Mucosa of stomach (tissue), 1 donor: Measurements from ENCODE around the gene AWAT1.
"Not testable (repeated sequence)": the region's sequence is repeated elsewhere in the genome, so short reads cannot be mapped to it uniquely, and the experiment has no call there.

ENCODE experiments used
- H3K27me3 ChIP-seq: one replicate; pipeline ENCODE4 v1.7.0; 2013; ENCODE audit warnings: mild to moderate bottlenecking, low read length; ENCODE audit not compliant: control insufficient read depth, insufficient read depth
- H3K36me3 ChIP-seq: one replicate; pipeline ENCODE4 v1.7.0; 2013; ENCODE audit warnings: low read length; ENCODE audit not compliant: control insufficient read depth, insufficient read depth
- H3K4me1 ChIP-seq: one replicate; pipeline ENCODE4 v1.7.0; 2013; ENCODE audit warnings: mild to moderate bottlenecking, low read length; ENCODE audit not compliant: control insufficient read depth, insufficient read depth
- H3K4me3 ChIP-seq: one replicate; pipeline ENCODE4 v1.7.0; 2013; ENCODE audit warnings: low read length
- H3K9ac ChIP-seq: one replicate; pipeline ENCODE4 v1.7.0; 2013; ENCODE audit warnings: mild to moderate bottlenecking, low read length, moderate library complexity
- H3K9me3 ChIP-seq: one replicate; pipeline ENCODE4 v1.7.0; 2013; ENCODE audit warnings: mild to moderate bottlenecking, low read length, moderate library complexity; ENCODE audit not compliant: control insufficient read depth
- donor health status: Pancreatic carcinoma.

AWAT1 gene

DNA sequence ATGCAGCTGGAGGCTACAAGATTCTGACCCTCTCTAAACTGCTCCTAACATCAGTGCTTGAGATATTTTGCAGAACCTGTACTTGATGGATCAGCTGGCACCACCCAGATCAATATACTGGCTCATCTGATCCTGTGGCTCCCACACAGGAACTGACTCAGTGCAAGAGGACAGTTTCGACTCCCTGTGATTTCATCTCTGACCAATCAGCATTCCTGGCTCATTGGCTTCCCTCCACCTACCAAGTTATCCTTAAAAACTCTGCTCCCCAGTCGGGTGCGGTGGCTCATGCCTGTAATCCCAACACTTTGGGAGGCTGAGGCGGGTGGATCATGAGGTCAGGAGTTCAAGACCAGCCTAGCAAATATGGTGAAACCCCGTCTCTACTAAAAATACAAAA, 9.1 kb downstream of the AWAT1 start:
- H3K4me1 ChIP-seq, H3K9me3 ChIP-seq, H3K27me3 ChIP-seq, H3K9ac ChIP-seq, H3K4me3 ChIP-seq, H3K36me3 ChIP-seq: not testable (repeated sequence)

DNA sequence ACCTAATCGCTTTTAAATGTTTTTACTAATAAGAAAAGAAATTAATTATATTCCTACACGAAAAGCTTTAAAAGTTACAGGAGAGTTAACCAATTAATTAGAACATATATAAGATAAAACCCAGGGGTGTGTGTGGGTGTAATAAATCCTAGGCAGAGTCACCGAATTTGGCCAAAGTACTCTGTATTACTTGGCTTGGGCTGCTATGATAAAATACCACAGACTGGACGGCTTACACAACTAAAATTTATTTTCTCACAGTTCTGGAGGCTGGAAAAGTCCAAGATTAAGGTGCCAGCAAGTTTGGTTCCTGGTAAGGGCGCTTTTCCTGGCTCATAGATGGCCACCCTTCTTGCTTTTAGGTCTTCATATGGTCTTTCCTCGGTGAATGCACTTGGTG, 10.4 kb downstream of the AWAT1 start:
- Histone ChIP-seq H3K9ac (no peak overlapping the region), H3K9me3 (no peaks in the 10 kb centered on the region)

DNA sequence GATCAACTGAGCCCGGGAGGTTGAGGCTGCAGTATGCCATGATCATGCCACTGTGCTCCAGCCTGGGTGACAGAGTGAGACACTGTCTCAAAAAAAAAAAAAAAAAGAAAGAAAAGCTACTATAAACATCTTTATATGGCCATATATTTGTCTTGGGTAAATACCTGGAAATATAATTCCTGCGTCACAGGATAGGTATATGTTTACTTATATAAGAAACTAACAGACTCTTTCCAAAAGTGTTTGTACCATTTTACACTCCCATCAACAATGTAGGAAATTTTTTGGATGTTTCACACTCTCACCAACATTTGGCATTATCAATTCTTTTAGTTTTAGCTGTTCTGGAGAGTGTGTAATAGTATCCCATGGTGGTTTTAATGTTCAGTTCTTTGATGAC, 12.8 kb downstream of the AWAT1 start:
- H3K4me3 ChIP-seq, result no peak overlapping the region
- no peak overlapping the region for H3K9ac ChIP-seq
- H3K4me1 ChIP-seq, result no peaks in the 10 kb centered on the region
- H3K9me3 ChIP-seq, result no peaks in the 10 kb centered on the region
- no peaks in the 10 kb centered on the region for H3K36me3 ChIP-seq
- no peaks in the 10 kb centered on the region for H3K27me3 ChIP-seq

More for the DNA sequence above, 10.4 kb downstream of the AWAT1 start:
- Histone ChIP-seq H3K4me1 (no peaks in the 10 kb centered on the region), H3K36me3 (no peaks in the 10 kb centered on the region), H3K4me3 (no peak overlapping the region), H3K27me3 (no peaks in the 10 kb centered on the region)

GRCh38 chrX:70252491-70252890, 18.0 kb downstream of the AWAT1 start:
- H3K9me3 ChIP-seq, result no peaks in the 10 kb centered on the region
- H3K4me3 ChIP-seq, result no peak overlapping the region
- no peaks in the 10 kb centered on the region for H3K27me3 ChIP-seq
- H3K36me3 ChIP-seq, result no peaks in the 10 kb centered on the region
- no peaks in the 10 kb centered on the region for H3K4me1 ChIP-seq
- no peak overlapping the region for H3K9ac ChIP-seq

DNA sequence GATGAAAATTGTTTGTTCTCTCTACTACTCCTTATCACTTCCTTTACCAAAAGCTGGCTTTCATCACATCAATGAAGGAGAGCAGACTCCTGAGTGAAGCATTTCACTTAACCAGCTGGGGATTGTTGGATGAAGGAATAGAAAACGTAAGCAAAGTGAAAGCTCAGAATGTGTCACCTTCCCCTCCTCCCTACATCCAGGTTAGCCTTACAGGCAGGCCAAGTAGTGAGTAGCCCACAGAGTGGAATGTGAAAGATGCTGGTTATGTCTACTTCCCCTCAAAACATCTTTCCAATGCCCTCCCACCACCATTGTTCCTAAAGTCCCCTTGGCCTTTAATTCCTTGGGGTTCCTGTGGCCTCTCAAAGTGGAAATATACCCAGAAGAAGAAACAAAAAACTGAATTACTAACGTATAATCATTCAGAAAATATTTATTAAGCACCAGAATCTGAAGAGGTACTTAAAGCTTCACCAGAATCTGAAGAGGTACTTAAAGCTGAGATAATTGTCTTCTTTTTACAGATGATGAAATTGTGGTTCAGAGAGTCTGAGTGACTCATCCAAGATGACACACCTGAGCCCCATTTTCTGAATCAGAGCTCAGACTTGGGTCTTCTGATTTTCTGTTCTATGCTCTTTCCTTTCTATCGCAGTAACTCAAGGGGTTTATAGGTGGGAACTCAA, 19.1 kb downstream of the AWAT1 start:
- Histone ChIP-seq H3K4me1 (no peaks in the 10 kb centered on the region), H3K4me3 (no peak overlapping the region), H3K36me3 (no peaks in the 10 kb centered on the region), H3K9ac (no peak overlapping the region), H3K9me3 (no peaks in the 10 kb centered on the region), H3K27me3 (no peaks in the 10 kb centered on the region)

DNA sequence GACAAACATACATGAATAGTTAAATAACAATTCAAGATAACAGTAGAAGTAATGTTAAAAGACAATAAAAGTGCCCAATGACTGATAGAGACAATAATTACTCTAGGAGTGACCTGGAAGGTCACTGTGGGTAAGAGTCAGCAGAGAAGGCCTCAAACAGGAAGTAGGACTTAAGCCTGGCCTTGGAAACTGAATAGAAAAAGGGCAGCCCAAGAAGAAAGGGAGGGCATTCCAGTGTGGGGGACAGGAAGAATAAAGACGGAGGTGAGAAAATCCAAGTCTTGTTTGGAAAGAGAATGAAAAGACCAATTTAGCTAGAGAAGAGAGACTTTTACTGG, 19.6 kb downstream of the AWAT1 start:
- H3K4me1 ChIP-seq, result no peaks in the 10 kb centered on the region
- H3K9me3 ChIP-seq, result no peaks in the 10 kb centered on the region
- H3K36me3 ChIP-seq, result no peaks in the 10 kb centered on the region
- no peaks in the 10 kb centered on the region for H3K27me3 ChIP-seq
- no peak overlapping the region for H3K4me3 ChIP-seq
- H3K9ac ChIP-seq, result no peak overlapping the region

DNA sequence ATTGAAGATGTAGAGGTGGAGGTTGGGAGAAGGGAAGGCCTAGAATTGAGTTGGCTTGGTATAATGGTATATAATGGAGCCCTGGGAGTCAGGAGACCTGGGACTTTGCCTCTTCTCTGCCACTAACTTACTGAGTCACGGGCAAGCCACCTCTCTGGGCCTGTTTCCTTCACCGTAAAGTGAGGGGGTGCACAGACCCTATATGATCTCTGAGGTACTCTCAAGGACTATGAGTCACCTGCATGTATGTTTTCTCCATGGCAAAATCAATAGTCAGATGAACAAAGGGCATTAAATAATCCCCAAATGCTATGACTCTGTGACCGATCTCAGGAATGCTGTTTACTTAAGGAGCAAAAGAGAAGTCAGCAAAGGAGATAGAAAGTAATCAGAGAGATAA, 20.5 kb downstream of the AWAT1 start:
- H3K9ac ChIP-seq, result no peak overlapping the region
- H3K4me3 ChIP-seq, result no peak overlapping the region
- H3K36me3 ChIP-seq, result no peaks in the 10 kb centered on the region
- no peaks in the 10 kb centered on the region for H3K4me1 ChIP-seq
- no peaks in the 10 kb centered on the region for H3K9me3 ChIP-seq
- H3K27me3 ChIP-seq, result no peaks in the 10 kb centered on the region

DNA sequence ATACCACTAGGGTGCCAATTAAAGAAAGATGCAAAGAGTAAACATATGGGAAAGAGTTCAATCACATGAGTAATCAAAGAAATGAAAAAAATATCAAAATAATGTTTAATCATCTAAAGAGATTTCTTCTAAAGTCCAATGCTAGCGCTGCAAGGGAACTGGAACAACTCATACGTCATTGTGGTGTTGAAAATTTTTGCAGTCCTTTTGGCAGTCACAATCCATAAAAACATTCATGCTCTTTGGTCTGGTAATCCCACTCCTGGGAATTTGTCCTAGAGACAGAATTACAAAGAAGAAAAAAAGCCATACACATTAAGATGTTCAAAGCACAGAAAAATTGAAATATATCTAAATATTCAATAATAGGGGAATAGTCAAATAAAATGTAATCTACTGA, 21.0 kb downstream of the AWAT1 start:
- no peaks in the 10 kb centered on the region for H3K36me3 ChIP-seq
- no peak overlapping the region for H3K9ac ChIP-seq
- H3K4me1 ChIP-seq, result no peaks in the 10 kb centered on the region
- H3K4me3 ChIP-seq, result no peak overlapping the region
- H3K27me3 ChIP-seq, result no peaks in the 10 kb centered on the region
- H3K9me3 ChIP-seq, result no peaks in the 10 kb centered on the region

- Histone ChIP-seq H3K27me3 (no peaks in the 10 kb centered on the region), H3K4me3 (no peak overlapping the region), H3K36me3 (no peaks in the 10 kb centered on the region), H3K9ac (no peak overlapping the region), H3K4me1 (no peaks in the 10 kb centered on the region), H3K9me3 (no peaks in the 10 kb centered on the region)
These were observed 23.2 kb downstream of the AWAT1 start for GRCh38 chrX:70257423-70258288.

DNA sequence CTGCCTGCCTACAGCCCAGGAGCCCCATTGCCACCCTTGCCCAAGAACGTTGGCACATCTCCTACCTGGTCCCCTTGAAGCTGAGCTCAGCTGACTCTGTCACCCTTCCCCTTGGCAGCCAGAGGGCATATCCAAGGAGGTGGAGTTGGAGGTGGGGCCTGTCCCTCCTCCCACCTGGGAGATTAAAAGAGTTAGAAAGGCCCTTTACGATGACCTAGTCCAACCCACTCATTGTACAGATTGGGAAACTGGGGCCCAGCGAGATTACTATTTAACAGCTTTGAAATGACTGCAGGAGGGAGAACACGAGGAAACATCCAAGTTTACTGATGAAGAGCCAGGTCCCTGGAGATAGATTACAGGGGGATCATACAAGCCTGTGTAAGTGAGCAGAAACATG, 25.6 kb downstream of the AWAT1 start, which contains the start of gene P2RY4:
Gene P2RY4 (minus strand): TSS at position 101 of the 400 bp plus-strand sequence. CDS start 580 bp downstream, outside the sequence.
- no peaks in the 10 kb centered on the region for H3K27me3 ChIP-seq
- H3K9ac ChIP-seq, result no peak within 1 kb of the TSS
- no peaks in the 10 kb centered on the region for H3K9me3 ChIP-seq
- H3K4me3 ChIP-seq, result no peak within 1 kb of the TSS
- H3K4me1 ChIP-seq, result no peaks in the 10 kb centered on the region
- no peaks in the 10 kb centered on the region for H3K36me3 ChIP-seq

- no peaks in the 10 kb centered on the region for H3K9me3 ChIP-seq
- H3K9ac ChIP-seq, result no peak overlapping the region
- no peak overlapping the region for H3K4me3 ChIP-seq
- no peaks in the 10 kb centered on the region for H3K4me1 ChIP-seq
- no peaks in the 10 kb centered on the region for H3K36me3 ChIP-seq
- H3K27me3 ChIP-seq, result no peaks in the 10 kb centered on the region
These were observed 28.6 kb downstream of the AWAT1 start for GRCh38 chrX:70262952-70263567.

DNA sequence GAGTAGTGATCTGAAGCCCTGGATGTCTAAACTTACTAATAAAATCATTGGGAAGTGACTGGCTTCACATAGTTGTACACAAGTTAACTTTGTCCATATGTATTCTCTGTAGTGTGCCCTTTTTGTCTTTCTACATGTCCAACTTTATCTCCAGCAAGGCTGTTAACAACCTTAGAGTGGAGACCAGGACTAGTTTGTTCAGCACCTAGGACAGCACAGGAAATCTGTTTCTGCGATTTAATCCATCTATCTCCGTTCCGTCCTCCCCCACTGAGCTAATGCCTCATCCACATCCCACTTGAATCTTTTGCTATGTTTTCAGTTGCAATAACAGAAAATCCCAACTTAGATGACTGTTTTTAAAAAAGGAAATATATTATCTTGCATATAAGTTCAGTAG, 30.3 kb downstream of the AWAT1 start:
- no peaks in the 10 kb centered on the region for H3K27me3 ChIP-seq
- no peaks in the 10 kb centered on the region for H3K36me3 ChIP-seq
- no peaks in the 10 kb centered on the region for H3K9me3 ChIP-seq

More for the DNA sequence above, 30.3 kb downstream of the AWAT1 start:
- Histone ChIP-seq H3K4me1 (no peaks in the 10 kb centered on the region), H3K9ac (no peak overlapping the region), H3K4me3 (no peak overlapping the region)
